CD4-positive, alpha-beta T cell (primary cell): ENCODE measurements around the gene ARF3. TPM values are rescaled to one million over a fixed set of nuclear protein-coding genes. Genes with fewer than 3 reads are reported as not detected.
A peak's percentile ranks its signal among the peaks of the same experiment; 100 is the strongest.

Source experiments
- ATAC-seq: fragments of 200-7000 bp; cut with Tn5 transposase; one replicate; pipeline ENCODE4 v1.10.0; 2022; ENCODE audit warnings: mild to moderate bottlenecking; ENCODE audit not compliant: poor library complexity
- CTCF ChIA-PET: fragments of 350-600 bp; sonication (Branson Sonifier 250); formaldehyde crosslinking; loops from one replicate; lab custom pipeline; 2021; ENCODE audit warnings: antibody characterized with exemption, inconsistent platforms; lab: Charles Lee
- POLR2A ChIA-PET: fragments of 350-600 bp; sonication (Branson Sonifier 250); formaldehyde crosslinking; loops from one replicate; lab custom pipeline; 2021; ENCODE audit warnings: antibody characterized with exemption, inconsistent platforms; lab: Charles Lee
- DNase-seq, 14 experiments: peaks; one replicate each; pipeline ENCODE4 v3.0.0-alpha.2; 2013 to 2020; ENCODE audit warnings: mixed read lengths in 2 of 14
- H3K27ac ChIP-seq, 2 donors: one replicate each; pipeline versions ENCODE4 v1.5.1 to v1.7.0; 2013; ENCODE audit warnings: low read length in 2 of 2, low read depth in 1 of 2, mild to moderate bottlenecking in 1 of 2
- H3K27me3 ChIP-seq, 2 experiments: 1 replicate in 1 of 2; 2 replicates in 1 of 2; pipeline versions ENCODE4 v1.6.1 to v1.7.0; 2013; ENCODE audit warnings: low read length in 2 of 2, control low read depth in 1 of 2, mild to moderate bottlenecking in 1 of 2, moderate library complexity in 1 of 2; ENCODE audit not compliant: insufficient read depth in 2 of 2, control insufficient read depth in 1 of 2
- H3K36me3 ChIP-seq: one replicate; pipeline ENCODE4 v1.6.1; 2013; ENCODE audit warnings: low read length, control low read depth; ENCODE audit not compliant: insufficient read depth
- H3K4me1 ChIP-seq: one replicate; pipeline ENCODE4 v1.6.1; 2013; ENCODE audit warnings: low read length, control low read depth; ENCODE audit not compliant: insufficient read depth
- H3K4me3 ChIP-seq: one replicate; pipeline ENCODE4 v1.5.1; 2013; ENCODE audit warnings: mild to moderate bottlenecking, low read length, moderate library complexity
- H3K9me3 ChIP-seq, 2 experiments: 1 replicate in 1 of 2; 2 replicates in 1 of 2; pipeline versions ENCODE4 v1.6.1 to v1.7.0; 2013; ENCODE audit warnings: low read length in 2 of 2, mild to moderate bottlenecking in 2 of 2, control low read depth in 1 of 2, moderate library complexity in 1 of 2; ENCODE audit not compliant: control insufficient read depth in 1 of 2, insufficient read depth in 1 of 2
- H3K27ac Mint-ChIP-seq: one replicate; pipeline ENCODE4 v1.8.0; 2020; ENCODE audit warnings: mixed read lengths
- H3K27me3 Mint-ChIP-seq: one replicate; pipeline ENCODE4 v1.8.0; 2021; ENCODE audit warnings: mixed read lengths
- H3K36me3 Mint-ChIP-seq: one replicate; pipeline ENCODE4 v1.8.0; 2021; ENCODE audit warnings: low read depth, mixed read lengths
- H3K4me1 Mint-ChIP-seq: one replicate; pipeline ENCODE4 v1.8.0; 2021; ENCODE audit warnings: low read depth, mixed read lengths
- H3K4me3 Mint-ChIP-seq: one replicate; pipeline ENCODE4 v1.8.0; 2020; ENCODE audit warnings: mild to moderate bottlenecking, mixed read lengths
- H3K9me3 Mint-ChIP-seq: one replicate; pipeline ENCODE4 v1.8.0; 2020; ENCODE audit warnings: mixed read lengths
- CTCF ChIP-seq: fragments of 200-600 bp; IDR thresholded peaks from one replicate; pipeline ENCODE4 v1.8.0; 2022; ENCODE audit warnings: antibody characterized with exemption, mild to moderate bottlenecking
- intact Hi-C, 2 experiments: fragments of 100-400 bp; cut with DNase I in 1 of 2; cut with micrococcal nuclease in 1 of 2; formaldehyde crosslinking; loops; one replicate each; pipeline versions ENCODE4 v1.15.1 to v1.9.0; 2023 to 2025; cut with DNase I, micrococcal nuclease
- total RNA-seq, 174 experiments: library from RNA in 2 of 174; stranded (reverse) in 2 of 174; gene quantifications; one replicate each; pipeline ENCODE4 v1.2.3 and lab custom pipeline; 2021 to 2026

Gene ARF3
- total RNA-seq, 2 experiments from 2014 or later, result 32.0 to 34.6 TPM

- intact Hi-C loops, result loop anchor here (2.0 to 5.0 kb wide), 3 partner anchors 42 to 57 kb away; partner anchors contain the start of gene FKBP11 (in 1 of the 2)
- H3K36me3 Mint-ChIP-seq, result no peaks in the 10 kb centered on the region
- DNase-seq (peak in 3 of 14 experiments; percentile 14 to 54 (median 41)), ATAC-seq (peak; percentile 5)
- peaks cover 56% of the 10 kb centered on the region for H3K27me3 Mint-ChIP-seq
- ChIA-PET CTCF (interaction anchor here (0.7 to 6.6 kb wide), 19 partner anchors 9 to 126 kb away, joined by 3 to 62 read pairs (median 7); partner anchors contain the start of genes ARF3, DDN, FKBP11 and PRKAG1), POLR2A (interaction anchor here (1.0 to 5.4 kb wide), 15 partner anchors 9 to 210 kb away, joined by 3 to 38 read pairs (median 5); partner anchors contain the start of genes ARF3, DDN, DDX23 and FKBP11)
- Histone ChIP-seq H3K27me3 (peaks cover 19 to 32% of the 10 kb centered on the region in 2 experiments), H3K9me3 (peaks cover 0 to 3% of the 10 kb centered on the region in 2 experiments), H3K36me3 (no peaks in the 10 kb centered on the region), H3K4me3 (peak overlapping the region; percentile 58), H3K4me1 (peaks cover 58% of the 10 kb centered on the region), H3K27ac (no peak overlapping the region)
- peak overlapping the region; percentile 82 for H3K27ac Mint-ChIP-seq
- no peaks in the 10 kb centered on the region for H3K9me3 Mint-ChIP-seq
- peaks cover 54% of the 10 kb centered on the region for H3K4me1 Mint-ChIP-seq
- no peak for TF ChIP-seq CTCF
- peak overlapping the region; percentile 93 for H3K4me3 Mint-ChIP-seq
Observed at GRCh38 chr12:48978741-48979601, 21.7 kb upstream of the ARF3 start.

- Histone ChIP-seq H3K27ac (no peak within 1 kb of the TSS), H3K4me1 (peaks cover 64% of the 10 kb centered on the region), H3K4me3 (peak within 1 kb of the TSS; percentile 58), H3K36me3 (no peaks in the 10 kb centered on the region), H3K9me3 (peaks cover 0 to 7% of the 10 kb centered on the region in 2 experiments), H3K27me3 (peaks cover 26 to 38% of the 10 kb centered on the region in 2 experiments)
- POLR2A ChIA-PET, result interaction anchor here (0.5 to 5.4 kb wide), 10 partner anchors 8 to 1206 kb away, joined by 3 to 38 read pairs (median 6); partner anchors contain the start of genes ARF3, DDX23, FKBP11 and KMT2D
- Mint-ChIP-seq H3K9me3 (no peaks in the 10 kb centered on the region), H3K36me3 (no peaks in the 10 kb centered on the region), H3K27ac (peak within 1 kb of the TSS; percentile 82), H3K27me3 (peaks cover 63% of the 10 kb centered on the region), H3K4me3 (peak within 1 kb of the TSS; percentile 93), H3K4me1 (peaks cover 54% of the 10 kb centered on the region)
- intact Hi-C loops, result loop anchor here (2.0 to 5.0 kb wide), 3 partner anchors 41 to 56 kb away; partner anchors contain the start of gene FKBP11 (in 1 of the 2)
- TF ChIP-seq CTCF, result peak; percentile 62
- no peak for ATAC-seq
- peak in 1 of 14 experiments; percentile 49 for DNase-seq
- CTCF ChIA-PET, result interaction anchor here (0.7 to 6.6 kb wide), 27 partner anchors 10 to 125 kb away, joined by 3 to 62 read pairs (median 5); partner anchors contain the start of genes ARF3, DDN, DDX23 and FKBP11
Observed at GRCh38 chr12:48978291-48978740, 21.0 kb upstream of the ARF3 start, which contains the start of gene WNT1. WNT1 (plus strand) TSS chr12:48978322; CDS start chr12:48978651, 329 bp downstream.
